GM19395 (cell line): ENCODE measurements around the gene SMIM38.

Experiments used
- ATAC-seq: cut with Tn5 transposase; IDR thresholded peaks from one replicate; pipeline ENCODE4 v1.9.1; 2021; ENCODE audit warnings: mild to moderate bottlenecking, moderate library complexity; ENCODE audit not compliant: unreplicated experiment

The SMIM38 gene

GRCh38 chr11:69200331-69201065, 44.8 kb downstream of the SMIM38 start:
- no peak for ATAC-seq

- ATAC-seq: no peak
Observed at GRCh38 chr11:69201066-69201365, 45.3 kb downstream of the SMIM38 start.

- no peak for ATAC-seq
Observed at GRCh38 chr11:69201764-69202370, 46.1 kb downstream of the SMIM38 start.

GRCh38 chr11:69202511-69203221, 46.9 kb downstream of the SMIM38 start:
- no peak for ATAC-seq

GRCh38 chr11:69203381-69203780, 47.6 kb downstream of the SMIM38 start:
- no peak for ATAC-seq

GRCh38 chr11:69203901-69204245, 48.1 kb downstream of the SMIM38 start:
- no peak for ATAC-seq

GRCh38 chr11:69204246-69204940, 48.7 kb downstream of the SMIM38 start:
- no peak for ATAC-seq

GRCh38 chr11:69204941-69205742, 49.4 kb downstream of the SMIM38 start:
- no peak for ATAC-seq
